GM12865 (cell line): Measurements from ENCODE around the gene GABRB2.

Experiments
- DNase-seq: peaks from one replicate; pipeline ENCODE4 v3.0.0; 2010; ENCODE audit warnings: low read depth
- H3K4me3 ChIP-seq: 2 replicates; pipeline ENCODE4 v1.5.1; 2011; ENCODE audit warnings: mild to moderate bottlenecking, low read depth, low read length, control low read depth
- TF ChIP-seq, protein P1 (sequence below): IDR thresholded peaks from 2 replicates; pipeline ENCODE4 v1.5.1; 2011; ENCODE audit warnings: low read length, control low read depth, low read depth, inconsistent platforms; ENCODE audit not compliant: insufficient read depth; ENCODE audit errors: missing control alignments

The GABRB2 gene

DNA sequence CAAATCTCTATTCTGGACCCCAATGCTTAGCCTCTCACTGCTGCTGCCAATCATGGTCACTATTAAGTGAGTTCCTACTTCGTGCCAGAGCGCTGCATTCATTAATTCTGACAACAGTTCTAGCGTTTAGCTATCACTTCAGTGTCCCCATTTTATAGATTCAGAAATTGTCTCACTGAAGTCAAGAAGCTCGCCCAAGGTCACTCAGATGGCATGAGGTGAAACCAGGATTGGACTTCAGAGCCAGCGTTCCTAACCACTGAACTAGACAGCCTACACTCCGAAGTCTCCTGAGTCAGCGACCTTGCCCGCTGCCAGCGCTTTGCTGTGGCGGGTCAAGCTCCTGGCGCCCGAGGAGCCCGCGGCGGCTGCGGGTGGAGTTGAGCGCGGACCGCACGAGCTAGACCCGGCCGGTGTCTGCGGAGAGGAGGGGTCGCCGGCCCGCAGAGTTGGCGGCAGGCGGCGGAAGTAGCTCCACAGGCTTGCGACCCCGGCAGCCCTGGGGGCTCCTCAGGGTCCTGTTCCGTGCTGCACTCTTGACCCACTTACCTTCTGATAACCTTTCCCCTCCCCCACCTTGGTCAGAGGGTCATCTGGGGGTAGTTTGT, 2.1 kb upstream of the GABRB2 start:
- TF ChIP-seq, protein P1, sequence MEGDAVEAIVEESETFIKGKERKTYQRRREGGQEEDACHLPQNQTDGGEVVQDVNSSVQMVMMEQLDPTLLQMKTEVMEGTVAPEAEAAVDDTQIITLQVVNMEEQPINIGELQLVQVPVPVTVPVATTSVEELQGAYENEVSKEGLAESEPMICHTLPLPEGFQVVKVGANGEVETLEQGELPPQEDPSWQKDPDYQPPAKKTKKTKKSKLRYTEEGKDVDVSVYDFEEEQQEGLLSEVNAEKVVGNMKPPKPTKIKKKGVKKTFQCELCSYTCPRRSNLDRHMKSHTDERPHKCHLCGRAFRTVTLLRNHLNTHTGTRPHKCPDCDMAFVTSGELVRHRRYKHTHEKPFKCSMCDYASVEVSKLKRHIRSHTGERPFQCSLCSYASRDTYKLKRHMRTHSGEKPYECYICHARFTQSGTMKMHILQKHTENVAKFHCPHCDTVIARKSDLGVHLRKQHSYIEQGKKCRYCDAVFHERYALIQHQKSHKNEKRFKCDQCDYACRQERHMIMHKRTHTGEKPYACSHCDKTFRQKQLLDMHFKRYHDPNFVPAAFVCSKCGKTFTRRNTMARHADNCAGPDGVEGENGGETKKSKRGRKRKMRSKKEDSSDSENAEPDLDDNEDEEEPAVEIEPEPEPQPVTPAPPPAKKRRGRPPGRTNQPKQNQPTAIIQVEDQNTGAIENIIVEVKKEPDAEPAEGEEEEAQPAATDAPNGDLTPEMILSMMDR = no peak
- DNase-seq = peak; percentile 1
- no peak overlapping the region for H3K4me3 ChIP-seq

DNA sequence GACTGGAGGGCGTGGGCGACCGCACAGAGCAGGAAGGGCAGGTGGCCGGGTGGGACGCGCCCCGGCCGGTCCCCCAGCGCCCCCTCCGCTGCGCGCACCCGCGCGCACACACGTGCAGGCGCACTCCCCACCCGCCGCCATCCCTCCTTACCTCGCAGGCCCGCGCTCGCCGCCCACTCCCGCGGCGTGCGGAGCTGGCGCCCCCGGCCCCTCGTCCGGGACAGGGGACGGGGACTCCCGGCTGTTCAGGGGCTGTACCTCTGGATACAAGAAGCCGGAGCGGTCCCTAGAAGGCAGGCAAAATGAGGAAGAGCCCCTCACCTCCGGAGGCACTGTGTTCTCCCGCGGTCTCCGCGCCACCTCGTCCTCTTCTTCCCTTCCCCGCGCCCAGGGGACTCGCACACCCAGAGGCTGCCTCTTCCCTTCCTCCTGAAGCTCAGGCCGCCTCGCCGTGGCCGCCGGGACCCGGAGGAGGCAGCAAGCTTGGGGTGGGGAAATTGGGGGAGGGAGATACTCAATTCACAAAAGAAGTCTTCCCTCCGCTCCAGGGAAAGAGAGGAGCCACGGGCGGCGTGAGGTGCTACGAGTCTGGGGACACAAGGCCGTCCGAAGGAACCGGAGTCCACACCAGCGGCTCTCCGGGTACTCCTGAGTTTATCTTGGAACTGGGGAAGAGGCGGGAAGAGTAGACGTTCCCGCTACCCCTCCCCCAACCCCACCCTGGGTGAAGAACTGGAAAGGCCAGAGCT, 1.4 kb upstream of the GABRB2 start:
- TF ChIP-seq, protein P1 = no peak
- peak overlapping the region; percentile 87 for H3K4me3 ChIP-seq
- peak; percentile 30 for DNase-seq

DNA sequence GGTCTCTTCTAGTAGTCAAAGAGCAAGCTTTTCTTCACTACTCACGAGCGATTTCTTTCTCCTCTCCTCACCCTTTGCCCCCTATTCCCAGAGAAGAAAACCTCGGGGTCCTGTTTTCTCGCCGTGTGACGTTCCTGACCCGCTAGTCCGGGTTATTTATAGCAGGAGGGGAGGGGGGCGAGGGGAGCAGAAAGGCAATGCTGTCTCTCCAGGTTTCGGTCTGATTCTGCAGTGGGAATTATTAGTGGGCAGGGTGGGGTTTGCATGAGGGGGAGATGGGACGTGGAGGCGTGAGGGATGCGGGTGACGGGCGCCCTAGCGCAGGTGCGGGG, 847 bp upstream of the GABRB2 start:
- no peak for DNase-seq
- TF ChIP-seq, protein P1 = no peak
- H3K4me3 ChIP-seq = peak overlapping the region; percentile 87

DNA sequence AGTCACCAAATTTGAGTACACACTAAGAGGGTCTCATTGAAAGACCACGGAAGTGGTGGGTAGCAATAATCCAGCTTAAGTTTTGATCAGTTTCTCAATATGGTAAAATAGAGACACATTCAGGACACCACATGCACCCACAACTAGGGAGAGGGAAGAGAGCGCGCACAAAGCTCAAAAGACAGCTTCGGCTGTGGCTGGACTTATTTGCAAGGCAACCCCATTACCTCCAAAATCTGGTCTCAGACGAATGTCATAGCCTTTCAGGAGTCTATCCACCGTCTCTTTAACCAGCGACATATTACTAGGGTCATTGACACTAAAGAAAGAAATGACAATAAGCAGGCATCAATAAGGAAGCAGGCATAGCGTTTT, 443 bp downstream of the GABRB2 start:
- peak overlapping the region; percentile 87 for H3K4me3 ChIP-seq
- TF ChIP-seq, protein P1 = no peak
- peak; percentile 16 for DNase-seq

DNA sequence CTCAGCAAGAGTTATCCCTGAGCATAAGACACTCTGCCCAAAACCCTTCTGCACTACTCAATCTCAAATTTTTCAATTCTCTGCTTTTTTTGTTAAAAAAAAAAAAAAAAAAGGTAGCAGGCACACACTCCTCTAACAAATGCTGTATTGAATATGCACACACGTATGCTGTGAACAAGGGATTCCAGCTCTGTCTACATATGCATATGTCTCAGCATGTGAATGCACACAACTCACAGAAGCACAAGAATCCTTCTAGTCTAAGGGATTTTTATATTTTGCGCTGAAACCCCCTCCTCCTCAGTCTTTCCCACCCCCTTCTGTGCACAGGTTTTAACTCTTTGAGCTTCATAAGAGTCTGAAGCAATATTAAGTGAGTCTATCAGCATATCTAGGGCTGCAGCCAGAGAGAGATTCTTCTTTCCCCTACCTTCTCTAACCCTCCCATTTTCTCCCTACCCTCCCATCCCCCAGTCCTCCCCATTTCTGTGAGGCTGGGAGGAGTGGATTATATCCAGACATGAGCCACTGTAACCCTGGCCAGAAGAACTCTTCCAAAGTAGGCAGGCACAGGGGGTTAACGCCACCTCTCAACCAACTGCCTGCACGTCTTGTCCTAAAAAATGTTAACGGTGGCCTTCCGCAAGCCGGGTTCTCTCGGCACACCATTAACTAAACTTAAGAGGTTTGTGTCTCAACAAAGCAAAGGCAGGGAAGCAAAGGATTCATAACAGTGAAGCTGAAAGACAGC, 1.0 kb downstream of the GABRB2 start:
- peak; percentile 5 for DNase-seq
- peak overlapping the region; percentile 87 for H3K4me3 ChIP-seq
- TF ChIP-seq, protein P1 = no peak

DNA sequence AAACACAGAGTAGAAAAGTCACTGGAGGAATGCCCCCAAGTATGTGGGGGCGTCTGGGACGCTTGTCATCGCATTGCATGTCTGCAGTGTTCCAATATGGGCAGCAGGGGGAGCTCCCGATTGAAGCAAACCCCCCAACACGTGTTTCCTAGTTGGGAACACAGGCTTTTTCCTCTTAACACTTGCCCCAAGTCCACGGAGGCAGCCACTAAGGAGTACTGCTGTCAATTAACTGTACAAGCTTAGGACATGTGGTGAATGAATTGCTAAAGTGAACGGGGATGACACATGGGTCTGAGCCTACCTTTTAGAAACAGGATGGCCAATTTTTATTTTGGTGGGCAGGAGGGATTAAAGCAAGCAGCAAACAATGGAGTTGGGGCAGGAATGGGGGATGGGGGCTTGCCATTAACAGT, 2.2 kb downstream of the GABRB2 start:
- no peak overlapping the region for H3K4me3 ChIP-seq
- TF ChIP-seq, protein P1 = peak; percentile 86
- DNase-seq = peak; percentile 70
